ENCODE results near the gene C15orf40.

GRCh38 chr15:82960766-82961165, 50.7 kb downstream of the C15orf40 start:
- TF ChIP-seq CTCF (IDR thresholded peaks at IDR 0.05) = no peak
- TF ChIP-seq POLR2A (IDR thresholded peaks at IDR 0.05) = no peak

Measured in testis (tissue), 2 donors.